ENCODE data around the gene JMY. TPM values are rescaled to one million over a fixed set of nuclear protein-coding genes. Genes with fewer than 3 reads are reported as not detected.

JMY gene
- polyA plus RNA-seq, 2 of the 4 experiments (the other 2 are of a cell fraction), result 4.2 to 5.0 TPM

- POLR2A ChIA-PET, result no interaction called here
- FAIRE-seq, result no peak
Observed at GRCh38 chr5:79318935-79319614, 83.1 kb downstream of the JMY start.

GRCh38 chr5:79329453-79329852 is 93.5 kb downstream of the JMY start:
- ChIA-PET POLR2A (no interaction called here), CTCF (no interaction called here)
- 77% methylated on average over 4 of the region's 4 CpGs for WGBS (ENCODE audit: missing lambda C conversion rate)
- no peak for DNase-seq (ENCODE audit: low read depth in 1 of 2, low spot score in 1 of 2)
- ATAC-seq, result no peak
- H3K4me2 ChIP-seq, result no peak overlapping the region
- no peak overlapping the region for H3K27ac ChIP-seq
- TF ChIP-seq PHF8 (IDR thresholded peaks at IDR 0.05; ENCODE audit: borderline replicate concordance, low read depth) (no peak), EHMT2 (IDR thresholded peaks at IDR 0.05; ENCODE audit: low read depth) (no peak), PBX3 (IDR thresholded peaks at IDR 0.05) (no peak), POLR2A (IDR thresholded peaks at IDR 0.05; ENCODE audit: low read length) (no peak), ATOH8 (CRISPR knock-in tag; IDR thresholded peaks at IDR 0.05; ENCODE audit: low read depth) (no peak), GATA3 (IDR thresholded peaks at IDR 0.05; ENCODE audit: borderline replicate concordance) (no peak), CTCF (IDR thresholded peaks at IDR 0.05) (no peak), CEBPB (IDR thresholded peaks at IDR 0.05) (no peak), SREBF2 (IDR thresholded peaks at IDR 0.05) (no peak), HMGXB4 (CRISPR knock-in tag; IDR thresholded peaks at IDR 0.05; ENCODE audit: borderline replicate concordance) (no peak), HOXB5 (CRISPR knock-in tag; IDR thresholded peaks at IDR 0.05) (no peak), RCOR1 (IDR thresholded peaks at IDR 0.05; ENCODE audit: low read depth, low read length) (no peak), ZSCAN20 (CRISPR knock-in tag; IDR thresholded peaks at IDR 0.05) (no peak), RFX5 (IDR thresholded peaks at IDR 0.05) (no peak), BHLHE40 (IDR thresholded peaks at IDR 0.05; ENCODE audit: low read depth, low read length) (no peak), EHF (CRISPR knock-in tag; IDR thresholded peaks at IDR 0.05) (no peak)
- no peaks in the 10 kb centered on the region for H3K9me3 ChIP-seq
- no peak for FAIRE-seq
- no peak overlapping the region for H3K4me3 ChIP-seq
- H3K4me1 ChIP-seq, result no peaks in the 10 kb centered on the region

More at GRCh38 chr5:79318935-79319614, 83.1 kb downstream of the JMY start:
- DNase-seq (ENCODE audit: low read depth in 1 of 2, low spot score in 1 of 2) (peak in 1 of 2 experiments; percentile 72), ATAC-seq (peak; percentile 88 to 89)
- Histone ChIP-seq H3K4me3 (no peak overlapping the region), H3K4me2 (peak overlapping the region; percentile 42; the same call in 2 of the 3 replicates), H3K27ac (peak overlapping the region; percentile 57 to 66), H3K4me1 (peaks cover 9% of the 10 kb centered on the region), H3K9me3 (no peaks in the 10 kb centered on the region)
- TF ChIP-seq ZC3H11A (IDR thresholded peaks at IDR 0.05), result no peak
- TF ChIP-seq CEBPB (IDR thresholded peaks at IDR 0.05), result peak in 1 of 2 experiments; percentile 25; a peak in 1 of 4 replicates
- no peak for TF ChIP-seq BHLHE40 (IDR thresholded peaks at IDR 0.05; ENCODE audit: low read depth, low read length)
- peak; percentile 63 for TF ChIP-seq MAFK (IDR thresholded peaks at IDR 0.05; ENCODE audit: partially characterized antibody)
- no peak for TF ChIP-seq JUN (IDR thresholded peaks at IDR 0.05)
- no peak for TF ChIP-seq FOXS1 (CRISPR knock-in tag; IDR thresholded peaks at IDR 0.05)
- CTCF ChIA-PET, result interaction anchor here (0.7 to 1.2 kb wide), 2 partner anchors 12 to 294 kb away, joined by 3 to 5 read pairs; no protein-coding TSS in a partner anchor
- WGBS (ENCODE audit: missing lambda C conversion rate), result 76% methylated on average over 3 of the region's 3 CpGs

Data from A549 (cell line).